Measurements from ENCODE around the gene NMUR1. TPM values are rescaled to one million over a fixed set of nuclear protein-coding genes. Genes with fewer than 3 reads are reported as not detected.
A peak's percentile ranks its signal among the peaks of the same experiment; 100 is the strongest.

The NMUR1 gene
- total and polyA plus RNA-seq, 4 experiments from 2014 or later, result 0.05 TPM; not detected in 3

GRCh38 chr2:231489990-231490389, 40.3 kb downstream of the NMUR1 start:
- intact Hi-C loops (cut with micrococcal nuclease), result no loop called here
- Mint-ChIP-seq H3K9me3 (no peaks in the 10 kb centered on the region), H3K27me3 (no peaks in the 10 kb centered on the region), H3K36me3 (no peaks in the 10 kb centered on the region), H3K4me3 (no peak overlapping the region), H3K27ac (no peak overlapping the region), H3K4me1 (peaks cover 0 to 6% (median under 1%) of the 10 kb centered on the region in 4 donors)
- no peaks in the 10 kb centered on the region for H3K27me3 ChIP-seq (ENCODE audit: insufficient read depth, low read length)
- no peaks in the 10 kb centered on the region for H3K36me3 ChIP-seq (ENCODE audit: insufficient read depth, low read length)
- H3K4me1 ChIP-seq (ENCODE audit: insufficient read depth, low read length), result no peaks in the 10 kb centered on the region
- no peak for DNase-seq
- POLR2A ChIA-PET (ENCODE audit: partially characterized antibody), result no interaction called here
- H3K9me3 ChIP-seq (ENCODE audit: control insufficient read depth in 1 of 2, low read length in 2 of 2), result no peaks in the 10 kb centered on the region
- CTCF ChIA-PET (ENCODE audit: partially characterized antibody), result interaction anchor here (0.8 to 1.2 kb wide), 4 partner anchors 9 to 111 kb away, joined by 3 read pairs; no protein-coding TSS in a partner anchor
- H3K4me3 ChIP-seq (ENCODE audit: low read length in 2 of 2), result no peak overlapping the region
- H3K27ac ChIP-seq (ENCODE audit: low read depth, low read length), result no peak overlapping the region

- Mint-ChIP-seq H3K4me1 (peaks cover 0 to 9% (median under 1%) of the 10 kb centered on the region in 4 donors), H3K9me3 (no peaks in the 10 kb centered on the region), H3K4me3 (no peak overlapping the region), H3K36me3 (no peaks in the 10 kb centered on the region), H3K27ac (no peak overlapping the region), H3K27me3 (no peaks in the 10 kb centered on the region)
- intact Hi-C loops (cut with micrococcal nuclease), result no loop called here
- peaks cover 5% of the 10 kb centered on the region for H3K4me1 ChIP-seq (ENCODE audit: insufficient read depth, low read length)
- no peak overlapping the region for H3K4me3 ChIP-seq (ENCODE audit: low read length in 2 of 2)
- no peaks in the 10 kb centered on the region for H3K27me3 ChIP-seq (ENCODE audit: insufficient read depth, low read length)
- DNase-seq, result no peak
- no peak overlapping the region for H3K27ac ChIP-seq (ENCODE audit: low read depth, low read length)
- no peaks in the 10 kb centered on the region for H3K36me3 ChIP-seq (ENCODE audit: insufficient read depth, low read length)
- no peaks in the 10 kb centered on the region for H3K9me3 ChIP-seq (ENCODE audit: control insufficient read depth in 1 of 2, low read length in 2 of 2)
- CTCF ChIA-PET (ENCODE audit: partially characterized antibody), result interaction anchor here (0.6 to 1.7 kb wide), 2 partner anchors 36 to 114 kb away, joined by 4 to 6 read pairs; no protein-coding TSS in a partner anchor
- POLR2A ChIA-PET (ENCODE audit: partially characterized antibody), result no interaction called here
Observed at GRCh38 chr2:231488331-231488730, 41.9 kb downstream of the NMUR1 start.

GRCh38 chr2:231486851-231487596, 43.2 kb downstream of the NMUR1 start:
- H3K4me3 ChIP-seq (ENCODE audit: low read length in 2 of 2), result no peak overlapping the region
- Mint-ChIP-seq H3K9me3 (no peaks in the 10 kb centered on the region), H3K36me3 (no peaks in the 10 kb centered on the region), H3K4me1 (peaks cover 4 to 23% (median 5%) of the 10 kb centered on the region in 4 donors), H3K27me3 (no peaks in the 10 kb centered on the region), H3K4me3 (no peak overlapping the region), H3K27ac (peak overlapping the region in 1 of 7 donors; percentile 30)
- H3K36me3 ChIP-seq (ENCODE audit: insufficient read depth, low read length), result no peaks in the 10 kb centered on the region
- no peak overlapping the region for H3K27ac ChIP-seq (ENCODE audit: low read depth, low read length)
- H3K9me3 ChIP-seq (ENCODE audit: control insufficient read depth in 1 of 2, low read length in 2 of 2), result no peaks in the 10 kb centered on the region
- peaks cover 12% of the 10 kb centered on the region for H3K4me1 ChIP-seq (ENCODE audit: insufficient read depth, low read length)
- no peak for DNase-seq
- no peaks in the 10 kb centered on the region for H3K27me3 ChIP-seq (ENCODE audit: insufficient read depth, low read length)
- CTCF ChIA-PET (ENCODE audit: partially characterized antibody), result interaction anchor here (1.5 kb wide), 1 partner anchor 12 kb away, joined by 4 read pairs; no protein-coding TSS in a partner anchor
- intact Hi-C loops (cut with micrococcal nuclease), result no loop called here
- POLR2A ChIA-PET (ENCODE audit: partially characterized antibody), result no interaction called here

- peak overlapping the region; percentile 81 to 94 (median 89) for H3K27ac Mint-ChIP-seq
Observed at GRCh38 chr2:231483398-231484329, 46.6 kb downstream of the NMUR1 start.

GRCh38 chr2:231482806-231483391, 47.3 kb downstream of the NMUR1 start:
- Histone ChIP-seq H3K36me3 (ENCODE audit: insufficient read depth, low read length) (no peaks in the 10 kb centered on the region), H3K27ac (ENCODE audit: low read depth, low read length) (peak overlapping the region; percentile 80), H3K27me3 (ENCODE audit: insufficient read depth, low read length) (no peaks in the 10 kb centered on the region), H3K4me1 (ENCODE audit: insufficient read depth, low read length) (peaks cover 12% of the 10 kb centered on the region), H3K4me3 (ENCODE audit: low read length in 2 of 2) (peak overlapping the region; percentile 62 to 65), H3K9me3 (ENCODE audit: control insufficient read depth in 1 of 2, low read length in 2 of 2) (no peaks in the 10 kb centered on the region)
- no peaks in the 10 kb centered on the region for H3K9me3 Mint-ChIP-seq
- no peaks in the 10 kb centered on the region for H3K36me3 Mint-ChIP-seq
- intact Hi-C loops (cut with micrococcal nuclease), result loop anchor here (1.0 to 2.0 kb wide), 4 partner anchors 18 to 118 kb away; partner anchors contain the start of gene NCL
- H3K27me3 Mint-ChIP-seq, result no peaks in the 10 kb centered on the region
- peak overlapping the region; percentile 63 to 87 (median 79) for H3K4me3 Mint-ChIP-seq
- POLR2A ChIA-PET (ENCODE audit: partially characterized antibody), result interaction anchor here (0.6 to 4.9 kb wide), 17 partner anchors 12 to 430 kb away, joined by 3 to 128 read pairs (median 5); partner anchors contain the start of genes NCL and PTMA
- peak; percentile 61 to 68 (median 65) for DNase-seq
- CTCF ChIA-PET (ENCODE audit: partially characterized antibody), result interaction anchor here (0.6 to 6.4 kb wide), 27 partner anchors 8 to 895 kb away, joined by 3 to 111 read pairs (median 5); partner anchors contain the start of gene NCL
- peaks cover 4 to 27% (median 5%) of the 10 kb centered on the region in 4 donors for H3K4me1 Mint-ChIP-seq
- H3K27ac Mint-ChIP-seq, result peak overlapping the region; percentile 81 to 94 (median 89)

More at GRCh38 chr2:231483398-231484329, 46.6 kb downstream of the NMUR1 start:
- Histone ChIP-seq H3K27me3 (ENCODE audit: insufficient read depth, low read length) (no peaks in the 10 kb centered on the region), H3K9me3 (ENCODE audit: control insufficient read depth in 1 of 2, low read length in 2 of 2) (no peaks in the 10 kb centered on the region), H3K4me3 (ENCODE audit: low read length in 2 of 2) (peak overlapping the region; percentile 62 to 65), H3K4me1 (ENCODE audit: insufficient read depth, low read length) (peaks cover 12% of the 10 kb centered on the region), H3K27ac (ENCODE audit: low read depth, low read length) (peak overlapping the region; percentile 80), H3K36me3 (ENCODE audit: insufficient read depth, low read length) (no peaks in the 10 kb centered on the region)
- no peaks in the 10 kb centered on the region for H3K27me3 Mint-ChIP-seq
- ChIA-PET POLR2A (ENCODE audit: partially characterized antibody) (interaction anchor here (0.6 to 4.9 kb wide), 15 partner anchors 13 to 431 kb away, joined by 3 to 128 read pairs (median 6); partner anchors contain the start of genes NCL and PTMA), CTCF (ENCODE audit: partially characterized antibody) (interaction anchor here (0.8 to 6.4 kb wide), 24 partner anchors 10 to 256 kb away, joined by 3 to 111 read pairs (median 4); partner anchors contain the start of gene NCL)
- peak overlapping the region; percentile 63 to 87 (median 79) for H3K4me3 Mint-ChIP-seq
- no peaks in the 10 kb centered on the region for H3K36me3 Mint-ChIP-seq
- DNase-seq, result peak; percentile 26 to 50 (median 44)
- intact Hi-C loops (cut with micrococcal nuclease), result loop anchor here (1.0 to 2.0 kb wide), 3 partner anchors 19 to 118 kb away; partner anchors contain the start of gene NCL
- peaks cover 4 to 27% (median 5%) of the 10 kb centered on the region in 4 donors for H3K4me1 Mint-ChIP-seq
- no peaks in the 10 kb centered on the region for H3K9me3 Mint-ChIP-seq

- no peaks in the 10 kb centered on the region for H3K36me3 Mint-ChIP-seq
- peaks cover 3 to 21% (median 5%) of the 10 kb centered on the region in 4 donors for H3K4me1 Mint-ChIP-seq
- Histone ChIP-seq H3K36me3 (ENCODE audit: insufficient read depth, low read length) (no peaks in the 10 kb centered on the region), H3K27ac (ENCODE audit: low read depth, low read length) (no peak overlapping the region), H3K4me3 (ENCODE audit: low read length in 2 of 2) (no peak overlapping the region), H3K4me1 (ENCODE audit: insufficient read depth, low read length) (peaks cover 12% of the 10 kb centered on the region), H3K9me3 (ENCODE audit: control insufficient read depth in 1 of 2, low read length in 2 of 2) (no peaks in the 10 kb centered on the region), H3K27me3 (ENCODE audit: insufficient read depth, low read length) (no peaks in the 10 kb centered on the region)
- H3K27me3 Mint-ChIP-seq, result no peaks in the 10 kb centered on the region
- no peak for DNase-seq
- intact Hi-C loops (cut with micrococcal nuclease), result no loop called here
- H3K4me3 Mint-ChIP-seq, result no peak overlapping the region
- ChIA-PET CTCF (ENCODE audit: partially characterized antibody) (interaction anchor here (0.8 to 6.4 kb wide), 13 partner anchors 9 to 120 kb away, joined by 3 to 111 read pairs (median 4); partner anchors contain the start of gene NCL), POLR2A (ENCODE audit: partially characterized antibody) (interaction anchor here (0.8 to 4.9 kb wide), 2 partner anchors 16 to 33 kb away, joined by 4 to 128 read pairs; partner anchors contain the start of gene NCL)
- no peak overlapping the region for H3K27ac Mint-ChIP-seq
- no peaks in the 10 kb centered on the region for H3K9me3 Mint-ChIP-seq
Observed at GRCh38 chr2:231480781-231481180, 49.5 kb downstream of the NMUR1 start.
